Sigmoid colon (tissue), 4 donors: ENCODE results near the gene MAFF.

Experiments used
- EP300 ChIP-seq, 4 donors: sonication (generic); formaldehyde crosslinking; IDR thresholded peaks; one replicate each; pipeline ENCODE4 v1.6.1; 2017; ENCODE audit warnings: antibody characterized with exemption in 4 of 4
- POLR2AphosphoS5 ChIP-seq, 4 donors: sonication (generic); formaldehyde crosslinking; IDR thresholded peaks; one replicate each; pipeline ENCODE4 v1.6.1; 2017; ENCODE audit warnings: antibody characterized with exemption in 4 of 4
- TF ChIP-seq, protein P1 (sequence below), 4 experiments: fragments of 450-650 bp in 3 of 4; fragments of 200-600 bp in 1 of 4; IDR thresholded peaks; one replicate each; pipeline ENCODE4 v1.5.1; 2016 to 2019; ENCODE audit warnings: antibody characterized with exemption in 4 of 4, mild to moderate bottlenecking in 3 of 4, moderate library complexity in 2 of 4

DNA sequence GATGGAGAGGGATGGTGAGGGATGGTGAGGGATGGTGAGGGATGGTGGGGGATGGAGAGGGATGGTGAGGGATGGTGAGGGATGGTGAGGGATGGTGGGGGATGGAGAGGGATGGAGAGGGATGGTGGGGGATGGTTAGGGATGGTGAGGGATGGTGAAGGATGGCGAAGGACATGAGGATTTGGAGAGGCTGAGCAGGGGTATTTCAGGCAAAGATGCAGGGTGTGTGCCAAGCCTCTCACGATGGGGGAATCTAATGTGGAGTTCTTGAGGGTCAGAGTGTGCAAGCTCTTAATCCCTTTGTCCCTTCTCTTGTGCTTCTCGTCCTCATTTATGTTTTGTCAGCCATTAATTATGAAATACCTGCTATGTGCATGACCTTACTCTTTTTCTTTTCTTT, 12.7 kb upstream of the MAFF start:
- TF ChIP-seq, protein P1, sequence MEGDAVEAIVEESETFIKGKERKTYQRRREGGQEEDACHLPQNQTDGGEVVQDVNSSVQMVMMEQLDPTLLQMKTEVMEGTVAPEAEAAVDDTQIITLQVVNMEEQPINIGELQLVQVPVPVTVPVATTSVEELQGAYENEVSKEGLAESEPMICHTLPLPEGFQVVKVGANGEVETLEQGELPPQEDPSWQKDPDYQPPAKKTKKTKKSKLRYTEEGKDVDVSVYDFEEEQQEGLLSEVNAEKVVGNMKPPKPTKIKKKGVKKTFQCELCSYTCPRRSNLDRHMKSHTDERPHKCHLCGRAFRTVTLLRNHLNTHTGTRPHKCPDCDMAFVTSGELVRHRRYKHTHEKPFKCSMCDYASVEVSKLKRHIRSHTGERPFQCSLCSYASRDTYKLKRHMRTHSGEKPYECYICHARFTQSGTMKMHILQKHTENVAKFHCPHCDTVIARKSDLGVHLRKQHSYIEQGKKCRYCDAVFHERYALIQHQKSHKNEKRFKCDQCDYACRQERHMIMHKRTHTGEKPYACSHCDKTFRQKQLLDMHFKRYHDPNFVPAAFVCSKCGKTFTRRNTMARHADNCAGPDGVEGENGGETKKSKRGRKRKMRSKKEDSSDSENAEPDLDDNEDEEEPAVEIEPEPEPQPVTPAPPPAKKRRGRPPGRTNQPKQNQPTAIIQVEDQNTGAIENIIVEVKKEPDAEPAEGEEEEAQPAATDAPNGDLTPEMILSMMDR (IDR thresholded peaks at IDR 0.05) = no peak
- TF ChIP-seq EP300 (IDR thresholded peaks at IDR 0.05) (no peak), POLR2AphosphoS5 (IDR thresholded peaks at IDR 0.05) (no peak)
